H1 (cell line): ENCODE measurements around the gene TJP2. TPM values are rescaled to one million over a fixed set of nuclear protein-coding genes. Genes with fewer than 3 reads are reported as not detected.

ENCODE experiments used
- CTCF ChIA-PET: fragments of 300-600 bp; sonication (Branson Sonifier 250); formaldehyde crosslinking; loops from one replicate; lab custom pipeline; 2021; ENCODE audit not compliant: partially characterized antibody; lab: Charles Lee
- POLR2A ChIA-PET: fragments of 300-600 bp; sonication (Branson Sonifier 250); formaldehyde crosslinking; loops from one replicate; lab custom pipeline; 2021; ENCODE audit warnings: inconsistent platforms; ENCODE audit not compliant: partially characterized antibody; lab: Charles Lee
- DNase-seq, 2 experiments: peaks; one replicate each; pipeline versions ENCODE4 v3.0.0 to v3.0.0-alpha.2; 2010 to 2022; ENCODE audit warnings: low spot score in 2 of 2, low read depth in 1 of 2, mixed read lengths in 1 of 2
- FAIRE-seq: peaks from 2 replicates; lab custom pipeline; 2011; peaks lifted over from hg19 to GRCh38; lab: Jason Lieb, UNC
- H2AFZ ChIP-seq: 2 replicates; pipeline ENCODE4 v1.8.1; 2012; ENCODE audit warnings: low read length, inconsistent platforms
- H2AK5ac ChIP-seq: 2 replicates; pipeline ENCODE4 v1.6.1; 2013; ENCODE audit warnings: low read depth, low read length
- H2BK120ac ChIP-seq: replicated peaks from 2 replicates; pipeline ENCODE3; 2013; ENCODE audit warnings: low read depth, low read length, inconsistent platforms
- H2BK12ac ChIP-seq: 2 replicates; pipeline ENCODE4 v1.6.1; 2013; ENCODE audit warnings: low read depth, low read length
- H2BK15ac ChIP-seq: 2 replicates; pipeline ENCODE4 v1.6.1; 2013; ENCODE audit warnings: low read length
- H2BK20ac ChIP-seq: 2 replicates; pipeline ENCODE4 v1.6.1; 2013; ENCODE audit warnings: low read length
- H2BK5ac ChIP-seq: 2 replicates; pipeline ENCODE4 v1.6.1; 2013; ENCODE audit warnings: low read depth, low read length
- H3K14ac ChIP-seq: 2 replicates; pipeline ENCODE4 v1.6.1; 2013; ENCODE audit warnings: inconsistent platforms; ENCODE audit not compliant: insufficient read length
- H3K18ac ChIP-seq: 2 replicates; pipeline ENCODE4 v1.6.1; 2013; ENCODE audit warnings: low read length; ENCODE audit errors: extremely low read depth
- H3K23ac ChIP-seq: 2 replicates; pipeline ENCODE4 v1.6.1; 2013; ENCODE audit warnings: inconsistent platforms; ENCODE audit not compliant: insufficient read length
- H3K23me2 ChIP-seq: 2 replicates; pipeline ENCODE4 v1.6.1; 2013; ENCODE audit warnings: low read depth, low read length
- H3K27ac ChIP-seq: 2 replicates; pipeline ENCODE4 v1.6.1; 2011; ENCODE audit warnings: low read depth, low read length, inconsistent platforms
- H3K27me3 ChIP-seq, 4 experiments: replicated peaks in 1 of 4; 1 replicate in 1 of 4; 2 replicates in 3 of 4; pipeline versions ENCODE4 v1.6.1 to v1.8.1; 2011 to 2013; ENCODE audit warnings: low read length in 3 of 4, mild to moderate bottlenecking in 3 of 4, inconsistent platforms in 2 of 4, mixed read lengths in 2 of 4, moderate library complexity in 1 of 4; ENCODE audit not compliant: control insufficient read depth in 3 of 4, insufficient read depth in 3 of 4; ENCODE audit errors: extremely low read depth in 1 of 4
- H3K36me3 ChIP-seq, 4 experiments: 2 replicates each; pipeline versions ENCODE4 v1.6.1 to v1.8.1; 2011 to 2013; ENCODE audit warnings: mild to moderate bottlenecking in 4 of 4, low read length in 3 of 4, moderate library complexity in 2 of 4, control low read depth in 1 of 4, inconsistent platforms in 1 of 4; ENCODE audit not compliant: insufficient read depth in 4 of 4, control insufficient read depth in 2 of 4
- H3K4ac ChIP-seq: replicated peaks from 2 replicates; pipeline ENCODE3; 2013; ENCODE audit warnings: low read length, low read depth, mixed read lengths, inconsistent platforms; ENCODE audit not compliant: insufficient read length
- H3K4me1 ChIP-seq, 4 experiments: replicated peaks in 1 of 4; 1 replicate in 1 of 4; 2 replicates in 3 of 4; pipeline versions ENCODE4 v1.6.1 to v1.8.1; 2011 to 2013; ENCODE audit warnings: low read length in 3 of 4, inconsistent platforms in 2 of 4, mixed read lengths in 1 of 4; ENCODE audit not compliant: insufficient read depth in 4 of 4, control insufficient read depth in 3 of 4
- H3K4me2 ChIP-seq, 2 experiments: 2 replicates each; pipeline versions ENCODE4 v1.6.1 to v1.8.1; 2011 to 2013; ENCODE audit warnings: low read depth in 2 of 2, low read length in 2 of 2, control low read depth in 1 of 2, inconsistent platforms in 1 of 2, mild to moderate bottlenecking in 1 of 2; ENCODE audit not compliant: insufficient read depth in 1 of 2
- H3K4me3 ChIP-seq, 4 experiments: fragments of 200-600, 300-600 bp in 1 of 4; sonication (generic), shearing (Covaris generic), sonication (Bioruptor Twin) in 1 of 4; 2 replicates each; pipeline versions ENCODE4 v1.5.1 to v1.8.1; 2011 to 2016; ENCODE audit warnings: low read length in 4 of 4, low read depth in 3 of 4, control low read depth in 2 of 4, inconsistent platforms in 2 of 4, mild to moderate bottlenecking in 2 of 4, mixed read lengths in 1 of 4, moderate library complexity in 1 of 4; ENCODE audit not compliant: insufficient read depth in 2 of 4; ENCODE audit errors: extremely low read depth in 1 of 4
- H3K56ac ChIP-seq: replicated peaks from 2 replicates; pipeline ENCODE3; 2013; ENCODE audit warnings: low read depth, mild to moderate bottlenecking, mixed read lengths, low read length, inconsistent platforms; ENCODE audit not compliant: insufficient read length
- H3K79me1 ChIP-seq: 2 replicates; pipeline ENCODE4 v1.6.1; 2013; ENCODE audit warnings: low read depth, low read length, control low read depth
- H3K79me2 ChIP-seq, 2 experiments: 2 replicates each; pipeline versions ENCODE4 v1.6.1 to v1.8.1; 2012 to 2013; ENCODE audit warnings: low read length in 2 of 2, mild to moderate bottlenecking in 2 of 2, inconsistent platforms in 1 of 2; ENCODE audit not compliant: insufficient read depth in 2 of 2, control insufficient read depth in 1 of 2
- H3K9ac ChIP-seq, 4 experiments: replicated peaks in 1 of 4; 1 replicate in 1 of 4; 2 replicates in 3 of 4; pipeline versions ENCODE4 v1.6.1 to v1.8.1; 2011 to 2013; ENCODE audit warnings: low read depth in 3 of 4, low read length in 3 of 4, control low read depth in 2 of 4, mild to moderate bottlenecking in 2 of 4, moderate library complexity in 2 of 4, inconsistent platforms in 1 of 4; ENCODE audit errors: extremely low read depth in 1 of 4
- H3K9me3 ChIP-seq, 2 experiments: 2 replicates each; pipeline versions ENCODE4 v1.6.1 to v1.8.1; 2012 to 2013; ENCODE audit warnings: mild to moderate bottlenecking in 2 of 2, moderate library complexity in 2 of 2, control low read depth in 1 of 2, inconsistent platforms in 1 of 2, low read depth in 1 of 2, low read length in 1 of 2, mixed read lengths in 1 of 2; ENCODE audit not compliant: insufficient read depth in 2 of 2
- H4K20me1 ChIP-seq, 2 experiments: replicated peaks in 1 of 2; 2 replicates each; pipeline versions ENCODE3 to v1.8.1; 2011 to 2013; ENCODE audit warnings: inconsistent platforms in 2 of 2, low read length in 2 of 2, mild to moderate bottlenecking in 1 of 2; ENCODE audit not compliant: insufficient read depth in 2 of 2, control insufficient read depth in 1 of 2
- H4K5ac ChIP-seq: 2 replicates; pipeline ENCODE4 v1.6.1; 2013; ENCODE audit warnings: low read length, low read depth, mixed read lengths, inconsistent platforms; ENCODE audit not compliant: insufficient read length
- H4K8ac ChIP-seq: 2 replicates; pipeline ENCODE4 v1.8.0; 2013; ENCODE audit warnings: mild to moderate bottlenecking, moderate library complexity, low read length, inconsistent platforms; ENCODE audit not compliant: insufficient read depth; ENCODE audit errors: extremely low read depth
- H4K91ac ChIP-seq: replicated peaks from 2 replicates; pipeline ENCODE3; 2013; ENCODE audit warnings: low read length, mixed read lengths, inconsistent platforms; ENCODE audit not compliant: insufficient read length
- PHF8 ChIP-seq: fragments of 200-600 bp; sonication (generic); conservative IDR thresholded peaks from 2 replicates; pipeline ENCODE4 v1.7.1; 2012; ENCODE audit warnings: low read depth, mild to moderate bottlenecking, inconsistent platforms, low read length, moderate library complexity
- WGBS, 2 experiments: shearing (Covaris generic) in 1 of 2; methylation state at CpG; one replicate each; pipeline versions ENCODE4 v1.1.6 to v1.1.7; 2013 to 2015; ENCODE audit warnings: low lambda C conversion rate in 2 of 2, mixed read lengths in 2 of 2, inconsistent platforms in 1 of 2, low coverage in 1 of 2, missing lambda C conversion rate in 1 of 2; ENCODE audit not compliant: insufficient replicate concordance in 2 of 2, insufficient coverage in 1 of 2, insufficient read length in 1 of 2; ENCODE audit errors: extremely low coverage in 1 of 2, missing lambda C conversion rate in 1 of 2; 5-methylcytosine and 5-hydroxymethylcytosine counted together
- polyA plus RNA-seq, 7 experiments: library from polyadenylated mRNA; depleted of rRNA in 3 of 7; stranded (reverse) in 5 of 7; unstranded in 2 of 7; fragments of >200 nt in 5 of 7; fragments of 200-250 nt in 2 of 7; gene quantifications; 1 replicate in 5 of 7; 2 replicates in 1 of 7; 4 replicates in 1 of 7; pipeline versions ENCODE4 v1.2.1 to v1.2.3, GENCODE V29; 2011 to 2013; ENCODE audit warnings: missing spikeins in 2 of 7, mixed read lengths in 2 of 7
- total RNA-seq: library from RNA; stranded (reverse); fragmentation: NEBNext Ultra II Directional; extraction: Animal tissue kit (Norgen Biotek cat#: 25700); gene quantifications from 2 replicates; pipeline ENCODE4 v1.2.1, GENCODE V29; 2021

Gene TJP2
- total and polyA plus RNA-seq, 2 of the 8 experiments (the other 6 are each of a cell fraction or from before 2014, with no cell fraction given): 54.9 to 137 TPM

DNA sequence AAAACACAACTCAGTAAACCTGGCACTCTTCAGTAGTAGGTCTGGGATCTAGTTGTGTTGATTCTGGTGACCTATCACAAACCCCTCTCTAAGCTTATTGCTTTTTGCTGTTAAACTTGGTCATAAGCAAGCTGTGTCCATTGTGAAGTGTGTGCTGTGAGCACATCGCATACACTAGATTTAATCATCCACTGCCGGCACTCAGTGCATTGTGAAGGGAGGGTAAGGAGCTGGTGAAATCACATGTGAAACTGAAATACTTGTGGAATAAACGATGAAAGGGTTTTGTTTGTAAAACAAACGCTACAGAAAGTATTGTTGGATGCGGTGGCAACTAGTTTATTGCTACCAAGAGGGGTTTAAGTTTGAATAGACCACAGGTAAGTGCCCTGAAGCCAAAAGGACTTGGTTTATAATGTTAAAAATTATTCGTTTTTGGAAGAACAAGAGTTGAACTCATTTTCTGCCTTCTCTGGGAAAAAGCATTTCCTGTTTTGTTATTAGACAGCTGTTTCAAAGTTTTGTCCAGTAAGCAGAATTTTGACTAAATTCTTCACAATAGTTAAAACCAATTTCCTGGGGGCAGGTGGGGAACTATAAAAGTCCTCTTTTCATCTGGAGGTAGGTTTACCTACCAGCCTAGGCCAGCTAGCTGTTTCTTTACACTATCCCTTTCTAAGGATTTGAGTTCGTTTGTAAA is 24.6 kb downstream of the TJP2 start:
- H3K4me3 ChIP-seq: no peak overlapping the region
- H3K79me2 ChIP-seq: peaks cover 5 to 89% of the 10 kb centered on the region in 2 experiments
- H3K14ac ChIP-seq: no peak overlapping the region
- no peak for TF ChIP-seq PHF8
- H2BK20ac ChIP-seq: no peak overlapping the region
- WGBS, 2 experiments: 88% methylated on average over 7 of the region's 7 CpGs; no CpG with 5 or more reads in 1 of the 2 experiments
- no peaks in the 10 kb centered on the region for H3K23me2 ChIP-seq
- no peak overlapping the region for H3K56ac ChIP-seq
- no peak overlapping the region for H3K4ac ChIP-seq
- no peak overlapping the region for H3K27ac ChIP-seq
- H2AFZ ChIP-seq: no peak overlapping the region
- no peak overlapping the region for H4K5ac ChIP-seq
- H3K9me3 ChIP-seq: no peaks in the 10 kb centered on the region
- H3K79me1 ChIP-seq: peaks cover 12% of the 10 kb centered on the region
- no peak overlapping the region for H2BK12ac ChIP-seq
- H3K18ac ChIP-seq: no peak overlapping the region
- H2BK5ac ChIP-seq: no peak overlapping the region
- no peak overlapping the region for H3K9ac ChIP-seq
- peaks cover 4 to 15% of the 10 kb centered on the region in 2 experiments for H4K20me1 ChIP-seq
- no peak overlapping the region for H4K8ac ChIP-seq
- no peak for FAIRE-seq
- no peak overlapping the region for H2AK5ac ChIP-seq
- no peaks in the 10 kb centered on the region for H3K36me3 ChIP-seq
- H2BK120ac ChIP-seq: no peak overlapping the region
- ChIA-PET CTCF (interaction anchor here (0.6 to 2.5 kb wide), 9 partner anchors 9 to 218 kb away, joined by 3 to 12 read pairs (median 4); no protein-coding TSS in a partner anchor), POLR2A (interaction anchor here (1.1 kb wide), 1 partner anchor 90 kb away, joined by 3 read pairs; no protein-coding TSS in a partner anchor)
- no peak overlapping the region for H4K91ac ChIP-seq
- H3K23ac ChIP-seq: no peak overlapping the region
- peaks cover 0 to 29% (median 11%) of the 10 kb centered on the region in 4 experiments; a peak in 6 of 7 replicates for H3K4me1 ChIP-seq
- H3K4me2 ChIP-seq: no peak overlapping the region; a peak in 1 of 4 replicates
- H3K27me3 ChIP-seq: no peaks in the 10 kb centered on the region
- H2BK15ac ChIP-seq: no peak overlapping the region
- no peak for DNase-seq
